ENCODE results near the gene ACO2.

The ACO2 gene

GRCh38 chr22:41461901-41462300 is 7.0 kb upstream of the ACO2 start:
- TF ChIP-seq CTCF (IDR thresholded peaks at IDR 0.05; ENCODE audit: insufficient read depth, missing control alignments), result no peak
- FAIRE-seq, result no peak
- DNase-seq (ENCODE audit: insufficient read length, low spot score), result no peak

GRCh38 chr22:41469218-41469851 is 418 bp downstream of the ACO2 start:
- DNase-seq (ENCODE audit: insufficient read length, low spot score) (no peak), FAIRE-seq (no peak)
- no peak for TF ChIP-seq CTCF (IDR thresholded peaks at IDR 0.05; ENCODE audit: insufficient read depth, missing control alignments)

- FAIRE-seq, result no peak
- TF ChIP-seq CTCF (IDR thresholded peaks at IDR 0.05; ENCODE audit: insufficient read depth, missing control alignments), result no peak
- DNase-seq (ENCODE audit: insufficient read length, low spot score), result no peak
Measured at GRCh38 chr22:41470886-41471285, 2.0 kb downstream of the ACO2 start.

GRCh38 chr22:41471568-41471967 is 2.7 kb downstream of the ACO2 start:
- DNase-seq (ENCODE audit: insufficient read length, low spot score) (no peak), FAIRE-seq (no peak)
- no peak for TF ChIP-seq CTCF (IDR thresholded peaks at IDR 0.05; ENCODE audit: insufficient read depth, missing control alignments)

GRCh38 chr22:41474872-41475451 is 6.0 kb downstream of the ACO2 start:
- FAIRE-seq, result no peak
- no peak for TF ChIP-seq CTCF (IDR thresholded peaks at IDR 0.05; ENCODE audit: insufficient read depth, missing control alignments)

GRCh38 chr22:41478473-41478872 is 9.6 kb downstream of the ACO2 start:
- no peak for FAIRE-seq
- DNase-seq (ENCODE audit: insufficient read length, low spot score), result no peak
- no peak for TF ChIP-seq CTCF (IDR thresholded peaks at IDR 0.05; ENCODE audit: insufficient read depth, missing control alignments)

More at GRCh38 chr22:41474872-41475451, 6.0 kb downstream of the ACO2 start:
- DNase-seq (ENCODE audit: insufficient read length, low spot score), result no peak

GRCh38 chr22:41478891-41479521 is 10.1 kb downstream of the ACO2 start:
- no peak for DNase-seq (ENCODE audit: insufficient read length, low spot score)
- FAIRE-seq, result no peak
- no peak for TF ChIP-seq CTCF (IDR thresholded peaks at IDR 0.05; ENCODE audit: insufficient read depth, missing control alignments)

Measured in D721Med (cell line).